Neural cell (in vitro differentiated cells): Measurements from ENCODE around the gene DENND2A. TPM values are rescaled to one million over a fixed set of nuclear protein-coding genes. Genes with fewer than 3 reads are reported as not detected.

Experiments used
- H2AFZ ChIP-seq: fragments of 200-600, 300-800 bp; sonication (generic), shearing (Covaris generic); 2 replicates; pipeline ENCODE4 v1.6.0; 2014; ENCODE audit warnings: low read depth, mild to moderate bottlenecking, antibody characterized with exemption, low read length, moderate library complexity
- H3F3A ChIP-seq: fragments of 200-600 bp; shearing (Covaris generic); 2 replicates; pipeline ENCODE4 v1.6.1; 2016; ENCODE audit warnings: mild to moderate bottlenecking, moderate library complexity, mixed read lengths, antibody characterized with exemption, low read length; ENCODE audit not compliant: insufficient read depth, poor library complexity, severe bottlenecking
- H3K27ac ChIP-seq: fragments of 200-600, 300-800 bp; sonication (generic), shearing (Covaris generic); 2 replicates; pipeline ENCODE4 v1.5.1; 2014; ENCODE audit warnings: mild to moderate bottlenecking, low read length, moderate library complexity
- H3K27me3 ChIP-seq: fragments of 300-800, 200-600 bp; sonication (generic), shearing (Covaris generic); 2 replicates; pipeline ENCODE4 v1.6.0; 2014; ENCODE audit warnings: mild to moderate bottlenecking, low read depth, low read length, moderate library complexity; ENCODE audit not compliant: insufficient read depth
- H3K36me3 ChIP-seq: fragments of 300-800, 200-600 bp; sonication (generic), shearing (Covaris generic); 2 replicates; pipeline ENCODE4 v1.5.1; 2014; ENCODE audit warnings: mild to moderate bottlenecking, antibody characterized with exemption, low read length, moderate library complexity; ENCODE audit not compliant: insufficient read depth
- H3K4me2 ChIP-seq: fragments of 300-800, 200-600 bp; sonication (generic), shearing (Covaris generic); 2 replicates; pipeline ENCODE4 v1.6.0; 2014; ENCODE audit warnings: mild to moderate bottlenecking, low read length
- H3K4me3 ChIP-seq: fragments of 300-800, 200-600 bp; sonication (generic), shearing (Covaris generic); 2 replicates; pipeline ENCODE4 v1.5.1; 2014; ENCODE audit warnings: mild to moderate bottlenecking, low read length, moderate library complexity
- H3K79me2 ChIP-seq: fragments of 200-600 bp; shearing (Covaris generic); replicated peaks from 2 replicates; pipeline ENCODE4 v1.6.0; 2014; ENCODE audit warnings: mild to moderate bottlenecking, low read length, moderate library complexity; ENCODE audit not compliant: insufficient read depth
- H3K9ac ChIP-seq: fragments of 300-800, 200-600 bp; sonication (generic), shearing (Covaris generic); 2 replicates; pipeline ENCODE4 v1.6.1; 2016; ENCODE audit warnings: mild to moderate bottlenecking, low read length, mixed read lengths
- H3K9me2 ChIP-seq: fragments of 200-600 bp; shearing (Covaris generic); 2 replicates; pipeline ENCODE4 v1.6.1; 2016; ENCODE audit warnings: mild to moderate bottlenecking, low read length, mixed read lengths; ENCODE audit not compliant: insufficient read depth
- H3K9me3 ChIP-seq: fragments of 200-600, 300-800 bp; sonication (generic), shearing (Covaris generic); 2 replicates; pipeline ENCODE4 v1.6.1; 2016; ENCODE audit warnings: mild to moderate bottlenecking, mixed run types, low read length, moderate library complexity, mixed read lengths
- H4K20me1 ChIP-seq: fragments of 200-600 bp; shearing (Covaris generic); 2 replicates; pipeline ENCODE4 v1.6.1; 2016; ENCODE audit warnings: mild to moderate bottlenecking, mixed run types; ENCODE audit not compliant: insufficient read depth
- CTCF ChIP-seq: fragments of 450-650 bp; IDR thresholded peaks from 2 replicates; pipeline ENCODE4 v1.5.1; 2014; ENCODE audit warnings: antibody characterized with exemption, mild to moderate bottlenecking, moderate library complexity; ENCODE audit not compliant: poor library complexity, severe bottlenecking
- EP300 ChIP-seq: fragments of 450-650 bp; conservative IDR thresholded peaks from 2 replicates; pipeline ENCODE4 v1.6.1; 2014; ENCODE audit warnings: antibody characterized with exemption, mild to moderate bottlenecking, moderate library complexity; ENCODE audit not compliant: poor library complexity, severe bottlenecking
- EZH2 ChIP-seq: fragments of 200-600, 300-800 bp; shearing (Covaris generic), sonication (generic); IDR thresholded peaks from 2 replicates; pipeline ENCODE4 v1.6.1; 2014; ENCODE audit warnings: antibody characterized with exemption, low read length, borderline replicate concordance, mild to moderate bottlenecking; ENCODE audit not compliant: insufficient read depth, poor library complexity, severe bottlenecking
- MXI1 ChIP-seq: fragments of 450-650 bp; conservative IDR thresholded peaks from 2 replicates; pipeline ENCODE4 v1.6.1; 2014; ENCODE audit warnings: antibody characterized with exemption, mild to moderate bottlenecking; ENCODE audit not compliant: poor library complexity, severe bottlenecking
- POLR2AphosphoS5 ChIP-seq: IDR thresholded peaks from 2 replicates; pipeline ENCODE4 v1.6.1; 2012
- RAD21 ChIP-seq: fragments of 450-650 bp; conservative IDR thresholded peaks from 2 replicates; pipeline ENCODE4 v1.6.1; 2014; ENCODE audit warnings: antibody characterized with exemption, mild to moderate bottlenecking, moderate library complexity
- REST ChIP-seq: IDR thresholded peaks from 2 replicates; pipeline ENCODE4 v1.6.1; 2012; ENCODE audit warnings: borderline replicate concordance
- SMC3 ChIP-seq: fragments of 450-650 bp; conservative IDR thresholded peaks from 2 replicates; pipeline ENCODE4 v1.6.1; 2014; ENCODE audit warnings: antibody characterized with exemption, mild to moderate bottlenecking, moderate library complexity; ENCODE audit not compliant: poor library complexity
- TAF1 ChIP-seq: IDR thresholded peaks from 2 replicates; pipeline ENCODE4 v1.6.1; 2012; ENCODE audit warnings: low read depth
- polyA plus RNA-seq: library from polyadenylated mRNA; depleted of rRNA; stranded (reverse); fragments of >200 nt; gene quantifications from 2 replicates; pipeline ENCODE4 v1.2.3, GENCODE V29; 2014

Gene DENND2A
- polyA plus RNA-seq, 1 donor from 2014 or later, result 21.7 TPM

DNA sequence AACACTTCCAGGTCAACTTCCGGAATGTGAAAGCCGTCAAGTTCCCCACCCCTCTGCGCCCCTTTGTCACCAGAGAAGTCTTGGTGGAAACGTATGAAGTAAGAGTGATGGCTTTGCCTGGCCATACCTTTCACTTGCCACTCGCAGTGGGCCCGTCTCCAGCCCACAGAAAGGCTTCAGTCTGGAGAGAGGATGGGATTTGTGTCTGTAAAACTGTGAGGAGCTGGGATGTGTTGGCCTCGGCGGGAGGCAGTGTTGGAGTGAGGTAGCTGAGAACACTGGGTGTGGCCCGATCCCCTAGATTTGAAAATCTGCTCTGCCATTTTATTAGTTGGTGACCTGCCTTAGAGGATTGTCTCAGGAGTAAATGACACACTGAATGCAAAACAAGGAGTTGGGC lies 38.6 kb upstream of the DENND2A start:
- Histone ChIP-seq H4K20me1 (no peaks in the 10 kb centered on the region), H3K9me2 (no peaks in the 10 kb centered on the region), H3K36me3 (no peaks in the 10 kb centered on the region), H3K27ac (no peak overlapping the region), H3K9me3 (no peaks in the 10 kb centered on the region), H3K27me3 (no peaks in the 10 kb centered on the region), H3K79me2 (no peaks in the 10 kb centered on the region), H3K9ac (no peak overlapping the region), H3K4me2 (no peak overlapping the region), H2AFZ (no peak overlapping the region), H3F3A (no peaks in the 10 kb centered on the region), H3K4me3 (no peak overlapping the region)
- TF ChIP-seq EZH2 (no peak), REST (no peak), CTCF (no peak), RAD21 (no peak), TAF1 (no peak)

DNA sequence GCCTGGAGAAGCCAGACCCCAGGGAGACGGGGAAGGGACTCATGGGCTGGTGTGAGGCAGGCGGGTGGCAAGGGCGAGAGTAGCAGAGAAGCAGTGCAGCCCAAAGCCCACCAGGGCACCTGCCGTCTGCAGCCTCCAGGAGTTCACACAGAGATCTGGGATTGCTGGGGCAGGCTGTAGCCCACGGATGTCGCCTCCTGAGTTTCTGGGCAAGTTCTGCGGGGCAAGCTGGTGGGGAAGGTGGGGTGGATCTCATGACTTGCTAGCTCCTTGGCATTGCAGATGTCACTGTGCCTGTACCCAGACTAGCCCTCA lies 38.2 kb upstream of the DENND2A start:
- TF ChIP-seq SMC3, result no peak
- TF ChIP-seq CTCF, result no peak
- TF ChIP-seq REST, result no peak
- TF ChIP-seq MXI1, result no peak
- TF ChIP-seq EZH2, result no peak
- no peak for TF ChIP-seq EP300
- TF ChIP-seq RAD21, result no peak
- TF ChIP-seq TAF1, result no peak
- no peak for TF ChIP-seq POLR2AphosphoS5

More for the DNA sequence above, 38.2 kb upstream of the DENND2A start:
- Histone ChIP-seq H3K9ac (no peak overlapping the region), H4K20me1 (no peaks in the 10 kb centered on the region), H3K4me3 (no peak overlapping the region), H3K36me3 (no peaks in the 10 kb centered on the region), H2AFZ (no peak overlapping the region), H3K79me2 (no peaks in the 10 kb centered on the region), H3K9me3 (no peaks in the 10 kb centered on the region), H3K27ac (no peak overlapping the region), H3K9me2 (no peaks in the 10 kb centered on the region), H3K27me3 (peaks cover under 1% of the 10 kb centered on the region), H3F3A (no peaks in the 10 kb centered on the region), H3K4me2 (no peak overlapping the region)
